OCI-LY3 (cell line): Measurements from ENCODE around the gene UAP1.
"Not testable (repeated sequence)": the region's sequence is repeated elsewhere in the genome, so short reads cannot be mapped to it uniquely, and the experiment has no call there.

Source experiments
- H2AFZ ChIP-seq: fragments of 200-600, 300-600 bp; shearing (Covaris generic); 2 replicates; pipeline ENCODE4 v1.6.0; 2014; ENCODE audit warnings: antibody characterized with exemption, low read depth, low read length
- H3K27ac ChIP-seq: fragments of 200-600, 300-600 bp; sonication (generic); 2 replicates; pipeline ENCODE4 v1.5.1; 2014; ENCODE audit warnings: mild to moderate bottlenecking, low read length, moderate library complexity, mixed read lengths
- H3K27me3 ChIP-seq: fragments of 200-600, 300-600 bp; sonication (generic); 2 replicates; pipeline ENCODE4 v1.6.1; 2014; ENCODE audit warnings: low read depth, low read length, mixed read lengths
- H3K36me3 ChIP-seq: fragments of 200-600, 300-600 bp; sonication (generic); replicated peaks from 2 replicates; pipeline ENCODE3; 2014; ENCODE audit warnings: low read depth, low read length, mixed read lengths
- H3K4me1 ChIP-seq: fragments of 300-600, 200-600 bp; sonication (generic); 2 replicates; pipeline ENCODE4 v1.6.1; 2014; ENCODE audit warnings: low read length, mixed read lengths
- H3K4me2 ChIP-seq: fragments of 200-600, 300-600 bp; sonication (generic); 2 replicates; pipeline ENCODE4 v1.6.1; 2014; ENCODE audit warnings: low read length, mixed read lengths
- H3K4me3 ChIP-seq: fragments of 300-600, 200-600 bp; sonication (generic); 2 replicates; pipeline ENCODE4 v1.5.1; 2014; ENCODE audit warnings: antibody characterized with exemption, mild to moderate bottlenecking, low read length, moderate library complexity
- H3K79me2 ChIP-seq: fragments of 300-600, 200-600 bp; shearing (Covaris generic); 2 replicates; pipeline ENCODE4 v1.6.1; 2014; ENCODE audit warnings: mild to moderate bottlenecking, low read length, mixed read lengths
- H3K9ac ChIP-seq: fragments of 300-600, 200-600 bp; shearing (Covaris generic); 2 replicates; pipeline ENCODE4 v1.6.0; 2014; ENCODE audit warnings: mild to moderate bottlenecking, low read length, moderate library complexity
- H3K9me3 ChIP-seq: fragments of 200-600, 300-600 bp; shearing (Covaris generic); 2 replicates; pipeline ENCODE4 v1.6.1; 2014; ENCODE audit warnings: low read length, mixed read lengths; ENCODE audit not compliant: insufficient read depth
- H4K20me1 ChIP-seq: fragments of 200-600, 300-600 bp; sonication (generic); 2 replicates; pipeline ENCODE4 v1.6.1; 2016; ENCODE audit warnings: low read length, mixed read lengths; ENCODE audit not compliant: insufficient read depth
- EZH2phosphoT487 ChIP-seq: fragments of 200-600 bp; shearing (Covaris generic); IDR thresholded peaks from 2 replicates; pipeline ENCODE4 v1.6.1; 2018; ENCODE audit warnings: antibody characterized with exemption, mixed run types, low read depth
- TF ChIP-seq, protein P1 (sequence below): fragments of 200-600, 300-600 bp; sonication (generic); IDR thresholded peaks from 2 replicates; pipeline ENCODE4 v1.5.1; 2014; ENCODE audit warnings: antibody characterized with exemption, low read length, low read depth

UAP1 gene

DNA sequence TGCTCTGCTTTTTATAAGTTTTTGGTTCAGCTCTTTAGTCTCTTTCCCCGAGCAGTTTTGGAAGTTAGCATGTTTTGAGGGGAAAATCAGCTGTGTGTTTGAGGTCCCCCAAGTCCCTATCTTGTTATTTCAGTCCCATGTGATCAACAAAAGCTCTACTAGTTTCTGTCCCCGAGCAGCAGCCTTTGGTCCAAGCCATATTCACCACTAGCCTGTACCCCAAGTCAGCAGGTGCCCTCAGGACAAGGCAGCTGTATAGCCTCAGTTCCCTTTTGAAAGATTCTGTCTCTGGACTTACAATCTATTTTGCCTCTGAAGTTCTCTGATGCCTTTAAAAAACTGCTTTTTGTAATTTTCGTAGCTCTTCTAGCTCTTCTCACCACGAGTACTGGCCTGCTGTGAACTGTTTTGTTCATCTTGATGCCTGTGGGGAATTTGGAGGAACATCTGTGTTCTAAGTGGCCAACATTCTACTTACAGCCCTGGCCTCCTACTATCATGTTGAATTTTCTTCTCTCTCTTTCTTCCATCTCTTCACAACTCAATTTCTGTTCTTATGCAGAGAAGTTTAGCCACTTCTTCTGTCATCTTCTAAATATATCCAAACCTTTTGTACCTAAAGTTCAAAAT is 16.7 kb downstream of the UAP1 start:
- Histone ChIP-seq H3K79me2 (no peaks in the 10 kb centered on the region; the same call in 1 of the 2 replicates), H3K27me3 (no peaks in the 10 kb centered on the region), H3K4me3 (no peak overlapping the region), H2AFZ (no peak overlapping the region), H3K27ac (no peak overlapping the region), H3K4me2 (no peak overlapping the region), H3K36me3 (peaks cover 24% of the 10 kb centered on the region), H4K20me1 (peaks cover 8% of the 10 kb centered on the region; the same call in 1 of the 2 replicates), H3K9me3 (no peaks in the 10 kb centered on the region), H3K9ac (no peak overlapping the region), H3K4me1 (0 out of 2 replicates have a peak, but pooled peaks cover 3% of the 10 kb centered on the region)
- TF ChIP-seq EZH2phosphoT487: no peak
- TF ChIP-seq, protein P1, sequence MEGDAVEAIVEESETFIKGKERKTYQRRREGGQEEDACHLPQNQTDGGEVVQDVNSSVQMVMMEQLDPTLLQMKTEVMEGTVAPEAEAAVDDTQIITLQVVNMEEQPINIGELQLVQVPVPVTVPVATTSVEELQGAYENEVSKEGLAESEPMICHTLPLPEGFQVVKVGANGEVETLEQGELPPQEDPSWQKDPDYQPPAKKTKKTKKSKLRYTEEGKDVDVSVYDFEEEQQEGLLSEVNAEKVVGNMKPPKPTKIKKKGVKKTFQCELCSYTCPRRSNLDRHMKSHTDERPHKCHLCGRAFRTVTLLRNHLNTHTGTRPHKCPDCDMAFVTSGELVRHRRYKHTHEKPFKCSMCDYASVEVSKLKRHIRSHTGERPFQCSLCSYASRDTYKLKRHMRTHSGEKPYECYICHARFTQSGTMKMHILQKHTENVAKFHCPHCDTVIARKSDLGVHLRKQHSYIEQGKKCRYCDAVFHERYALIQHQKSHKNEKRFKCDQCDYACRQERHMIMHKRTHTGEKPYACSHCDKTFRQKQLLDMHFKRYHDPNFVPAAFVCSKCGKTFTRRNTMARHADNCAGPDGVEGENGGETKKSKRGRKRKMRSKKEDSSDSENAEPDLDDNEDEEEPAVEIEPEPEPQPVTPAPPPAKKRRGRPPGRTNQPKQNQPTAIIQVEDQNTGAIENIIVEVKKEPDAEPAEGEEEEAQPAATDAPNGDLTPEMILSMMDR: no peak

DNA sequence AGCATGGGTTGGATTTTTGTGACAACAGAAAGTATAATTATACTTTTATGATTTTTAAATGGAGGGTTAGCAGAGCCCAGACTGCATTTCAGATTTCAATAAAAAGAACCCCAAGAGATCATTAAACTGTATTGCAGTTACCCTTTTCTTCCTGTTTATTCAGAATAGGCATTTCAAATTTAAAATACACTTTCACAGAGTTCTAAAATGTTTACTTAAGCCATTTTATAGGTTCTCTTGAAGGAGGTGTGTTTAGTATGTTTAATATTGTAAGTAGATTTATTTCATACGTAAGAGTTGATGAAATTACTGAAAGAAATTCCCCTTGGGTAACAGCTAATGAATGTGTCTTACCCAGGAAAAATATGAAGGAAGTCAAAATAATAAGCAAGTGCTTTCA is 17.4 kb downstream of the UAP1 start:
- H3K4me3 ChIP-seq: no peak overlapping the region
- no peak for TF ChIP-seq EZH2phosphoT487
- TF ChIP-seq, protein P1: no peak
- H4K20me1 ChIP-seq: 0 out of 2 replicates have a peak, but pooled peaks cover 3% of the 10 kb centered on the region
- H3K27me3 ChIP-seq: no peaks in the 10 kb centered on the region
- H3K27ac ChIP-seq: no peak overlapping the region
- no peak overlapping the region for H3K4me2 ChIP-seq
- no peaks in the 10 kb centered on the region; the same call in 1 of the 2 replicates for H3K79me2 ChIP-seq
- H3K4me1 ChIP-seq: 0 out of 2 replicates have a peak, but pooled peaks cover 3% of the 10 kb centered on the region
- H2AFZ ChIP-seq: no peak overlapping the region
- peaks cover 24% of the 10 kb centered on the region for H3K36me3 ChIP-seq
- no peak overlapping the region for H3K9ac ChIP-seq
- H3K9me3 ChIP-seq: no peaks in the 10 kb centered on the region

DNA sequence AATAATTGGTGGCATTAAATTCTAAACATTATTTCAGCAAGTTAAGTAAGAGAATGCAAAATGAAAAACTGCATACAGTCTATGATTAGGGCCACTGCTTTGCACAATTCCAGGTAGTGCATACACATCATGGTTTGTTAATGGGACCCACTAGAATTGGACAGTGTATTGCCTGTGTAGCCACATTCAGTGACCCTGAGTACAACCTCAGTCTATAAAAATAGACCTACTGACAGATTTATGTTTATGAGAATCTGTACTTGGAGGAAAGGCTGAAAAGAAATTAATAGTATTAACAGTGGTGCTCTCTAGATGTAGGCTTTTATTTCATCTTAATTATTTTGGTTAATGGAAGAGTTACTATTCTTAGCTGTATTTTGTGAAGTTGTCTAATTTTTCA is 18.8 kb downstream of the UAP1 start:
- TF ChIP-seq EZH2phosphoT487: no peak
- TF ChIP-seq, protein P1: no peak
- Histone ChIP-seq H3K27ac (no peak overlapping the region), H3K4me3 (no peak overlapping the region), H3K79me2 (no peaks in the 10 kb centered on the region), H4K20me1 (0 out of 2 replicates have a peak, but pooled peaks cover 3% of the 10 kb centered on the region), H3K36me3 (peaks cover 19% of the 10 kb centered on the region), H3K27me3 (no peaks in the 10 kb centered on the region), H3K9ac (no peak overlapping the region), H3K4me1 (0 out of 2 replicates have a peak, but pooled peaks cover 3% of the 10 kb centered on the region), H2AFZ (no peak overlapping the region), H3K4me2 (no peak overlapping the region), H3K9me3 (no peaks in the 10 kb centered on the region)

DNA sequence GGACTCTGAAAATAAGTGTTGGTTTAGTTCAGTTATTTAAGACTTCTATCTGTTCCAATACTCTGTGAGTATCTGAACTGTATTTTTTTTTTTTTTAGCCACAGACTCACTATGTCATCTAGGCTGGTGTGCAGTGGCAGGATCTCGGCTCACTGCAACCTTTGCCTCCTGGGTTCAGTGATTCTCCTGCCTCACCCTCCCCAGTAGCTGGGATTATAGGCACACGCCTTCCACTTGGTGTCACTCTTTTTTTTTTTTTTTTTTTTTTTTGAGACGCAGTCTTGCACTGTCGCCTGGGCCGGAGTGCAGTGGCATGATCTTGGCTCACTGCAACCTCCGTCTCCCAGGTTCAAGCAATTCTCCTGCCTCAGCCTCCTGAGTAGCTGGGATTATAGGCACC is 21.4 kb downstream of the UAP1 start:
- not testable (repeated sequence) for H2AFZ ChIP-seq, H3K79me2 ChIP-seq, H3K27ac ChIP-seq, H4K20me1 ChIP-seq, H3K9me3 ChIP-seq, H3K27me3 ChIP-seq, H3K9ac ChIP-seq, H3K4me2 ChIP-seq, H3K4me3 ChIP-seq, H3K4me1 ChIP-seq
- peaks cover 18% of the 10 kb centered on the region for H3K36me3 ChIP-seq

DNA sequence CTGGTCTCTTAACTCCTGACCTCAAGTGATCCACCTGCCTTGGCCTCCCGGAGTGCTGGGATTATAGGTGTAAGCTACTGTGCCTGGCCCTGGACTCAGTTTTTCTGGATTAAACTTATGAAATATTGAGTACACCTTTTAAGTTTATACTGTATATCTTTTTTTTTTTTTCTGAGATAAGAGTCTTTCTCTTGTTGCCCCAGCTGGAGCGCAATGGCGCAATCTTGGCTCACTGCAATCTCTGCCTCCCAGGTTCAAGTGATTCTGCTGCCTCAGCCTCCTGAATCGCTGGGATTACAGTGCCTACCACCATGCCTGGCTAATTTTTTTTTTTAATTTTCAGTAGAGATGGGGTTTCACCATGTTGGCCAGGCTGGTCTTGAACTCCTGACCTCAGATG is 23.6 kb downstream of the UAP1 start:
- H3K4me2 ChIP-seq, H3K27ac ChIP-seq: not testable (repeated sequence)

More for the DNA sequence above, 23.6 kb downstream of the UAP1 start:
- not testable (repeated sequence) for H2AFZ ChIP-seq, H3K4me1 ChIP-seq, H4K20me1 ChIP-seq, H3K79me2 ChIP-seq, H3K27me3 ChIP-seq, H3K4me3 ChIP-seq, H3K9me3 ChIP-seq, H3K9ac ChIP-seq
- H3K36me3 ChIP-seq: peaks cover 26% of the 10 kb centered on the region
